GM19099 (cell line): ENCODE measurements around the gene TRIM66.

Source experiments
- POLR2A ChIP-seq: IDR thresholded peaks from 3 replicates; pipeline ENCODE4 v1.6.1; 2011; ENCODE audit warnings: low read depth; ENCODE audit not compliant: insufficient read length; ENCODE audit errors: extremely low read depth

The TRIM66 gene

DNA sequence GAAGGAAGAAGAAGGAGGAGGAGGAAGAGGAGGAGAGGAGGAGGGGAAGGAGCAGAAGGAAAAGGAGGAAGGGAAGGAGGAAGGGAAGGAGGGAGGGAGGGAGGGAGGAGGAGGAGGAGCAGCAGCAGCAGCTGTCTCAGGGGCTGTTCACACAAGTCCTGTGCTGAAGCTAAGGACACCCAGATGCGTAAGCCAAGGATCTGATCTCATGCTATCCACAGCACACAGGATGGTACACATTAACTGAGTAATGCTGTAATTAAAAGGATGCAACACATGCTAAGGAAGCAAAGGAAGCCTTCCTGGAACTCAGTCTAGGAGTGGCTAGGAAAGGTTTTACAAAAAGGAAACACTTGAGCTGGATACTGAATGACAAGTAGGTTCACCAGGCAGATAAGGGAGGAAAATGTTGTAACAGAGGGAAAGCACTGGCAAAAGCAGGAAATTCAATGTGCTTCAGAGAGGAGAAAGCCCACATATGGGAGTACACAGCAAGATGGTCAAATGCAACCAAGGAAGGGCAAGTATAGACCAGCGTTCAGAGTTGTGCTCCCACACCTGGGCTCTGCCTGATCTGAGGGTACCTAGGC, 32.0 kb downstream of the TRIM66 start:
- no peak for TF ChIP-seq POLR2A

DNA sequence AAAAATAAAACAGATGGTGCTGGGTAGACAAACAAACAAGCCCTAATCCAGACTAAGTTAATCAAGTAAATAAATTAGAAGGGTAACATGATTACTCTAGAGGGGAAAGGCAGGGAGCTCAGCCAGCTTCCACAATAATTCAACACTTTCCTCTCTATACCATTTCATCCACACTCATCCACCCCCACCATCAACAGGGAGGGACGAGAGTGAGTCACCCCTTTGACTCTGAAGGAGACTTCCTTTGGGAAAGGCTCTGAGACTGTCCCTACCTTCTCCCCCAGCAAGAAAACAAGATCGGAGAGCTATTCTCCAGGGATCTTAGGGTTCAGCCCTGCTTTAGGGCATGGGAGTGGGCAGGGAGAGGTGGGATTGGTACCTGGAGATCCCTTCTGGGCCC, 33.1 kb downstream of the TRIM66 start:
- TF ChIP-seq POLR2A, result no peak

DNA sequence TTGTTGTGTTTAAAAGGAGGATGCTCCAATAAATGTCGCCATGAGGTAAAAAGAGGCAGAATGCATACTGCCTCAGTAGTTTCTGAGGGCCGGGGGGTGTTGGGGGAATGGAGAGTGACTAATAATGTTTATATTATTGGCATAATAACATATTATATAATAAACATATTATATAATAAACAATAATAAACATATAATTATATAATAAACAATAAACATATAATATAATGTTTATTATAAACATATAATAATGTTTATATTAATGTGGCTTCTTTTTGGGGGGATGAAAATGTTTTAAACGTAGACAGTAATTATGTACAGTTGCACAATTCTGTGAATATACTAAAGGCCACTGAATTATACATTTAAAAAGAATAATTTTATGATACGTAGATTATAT, 35.6 kb downstream of the TRIM66 start:
- no peak for TF ChIP-seq POLR2A

DNA sequence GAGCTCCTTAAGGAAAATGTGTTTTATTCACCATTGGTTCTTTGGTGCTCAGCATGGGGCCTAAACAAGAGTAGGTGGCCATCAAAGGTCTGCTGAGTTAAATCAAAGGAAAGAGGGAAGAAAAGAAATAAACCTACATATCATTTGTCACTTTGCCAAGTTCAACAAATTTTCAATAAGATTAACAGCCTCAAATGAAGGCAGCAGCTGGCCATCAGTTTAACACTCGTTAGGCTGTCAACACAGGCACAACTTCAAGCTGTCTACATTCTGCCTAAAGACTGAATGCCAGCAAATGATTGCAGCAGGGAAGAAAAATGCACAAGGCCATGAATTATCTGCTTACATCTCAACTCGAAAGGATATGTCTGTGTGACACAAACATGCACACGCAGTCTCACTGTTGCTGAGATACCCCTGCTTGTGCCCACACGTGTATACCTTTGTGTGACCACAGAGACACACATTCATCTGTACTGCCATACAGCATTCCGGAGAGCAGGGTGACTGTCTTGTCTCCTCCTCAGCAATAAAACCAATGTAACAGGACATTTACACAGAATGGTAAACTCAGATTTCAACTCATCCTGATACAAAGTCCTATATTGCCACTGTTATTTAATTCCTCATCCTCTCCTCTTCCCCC, 40.1 kb downstream of the TRIM66 start:
- no peak for TF ChIP-seq POLR2A

DNA sequence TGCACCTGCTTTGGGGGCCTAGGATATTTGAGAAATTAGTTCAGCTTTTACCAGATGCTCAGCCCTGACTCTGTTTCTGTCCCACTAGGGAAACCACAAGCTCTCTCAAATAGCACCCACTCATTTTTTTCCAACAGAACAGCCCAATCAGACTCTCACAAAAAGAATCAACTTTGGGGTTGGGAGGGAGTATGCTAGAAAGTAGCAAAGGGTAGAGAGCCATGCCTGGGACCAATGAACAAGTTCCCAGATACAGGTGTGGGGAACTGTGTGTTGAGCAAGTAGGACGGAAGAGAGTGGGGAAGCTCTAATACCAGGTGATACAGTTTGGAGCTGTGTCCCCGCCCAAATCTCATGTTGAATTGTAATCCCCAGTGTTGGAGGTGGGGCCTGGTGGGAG, 41.1 kb downstream of the TRIM66 start:
- TF ChIP-seq POLR2A, result no peak

DNA sequence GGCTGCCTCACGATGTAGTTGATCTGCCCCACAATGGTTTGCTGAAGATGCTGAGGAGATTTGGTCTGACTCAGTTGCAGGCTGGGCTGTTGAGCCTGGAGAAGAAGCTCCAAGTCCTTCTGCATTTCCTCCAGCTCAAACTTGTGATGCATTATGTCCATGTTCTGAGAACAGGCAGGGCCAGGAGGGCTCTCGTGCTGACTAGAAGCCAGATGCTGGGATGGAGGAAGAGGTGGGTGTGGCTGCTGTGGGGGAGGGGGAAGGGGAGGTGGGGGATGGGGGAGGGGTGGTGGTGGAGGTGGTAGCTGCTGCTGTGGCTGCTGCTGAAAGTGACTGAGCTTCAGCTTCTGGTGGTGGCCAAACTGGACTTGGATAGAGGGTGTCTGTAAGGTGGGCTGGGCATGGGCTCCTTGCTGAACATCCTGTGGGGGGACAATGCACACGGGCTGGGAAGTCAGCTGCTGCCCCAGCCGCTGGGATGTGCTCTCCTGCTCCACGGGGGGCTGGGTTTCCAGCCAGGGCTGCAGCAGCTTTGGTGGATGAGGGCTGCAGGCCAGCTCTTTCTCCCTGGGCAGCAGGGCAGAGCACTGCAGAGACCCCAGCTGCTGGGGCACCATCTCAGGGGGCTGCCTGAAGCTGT, 42.1 kb downstream of the TRIM66 start:
- TF ChIP-seq POLR2A, result no peak

DNA sequence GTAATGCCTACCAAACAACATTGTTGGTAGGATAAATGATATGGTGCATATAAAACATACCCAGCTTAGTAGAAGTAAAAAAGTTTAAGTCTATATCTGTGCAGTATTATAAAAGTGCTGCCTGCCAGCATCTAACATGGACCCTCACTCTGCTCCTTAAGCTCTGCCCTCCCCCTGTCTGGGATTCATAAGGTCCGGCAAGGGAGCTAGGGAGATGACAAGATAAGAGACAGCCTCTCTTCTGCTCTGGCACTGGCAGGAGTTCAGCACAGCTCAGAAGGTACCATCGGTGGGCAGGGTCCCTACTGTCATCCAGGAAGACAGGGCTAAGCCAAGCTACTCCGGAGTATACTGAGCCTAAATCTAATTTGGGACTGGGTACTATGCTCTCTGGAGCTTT, 42.8 kb downstream of the TRIM66 start:
- TF ChIP-seq POLR2A, result no peak

DNA sequence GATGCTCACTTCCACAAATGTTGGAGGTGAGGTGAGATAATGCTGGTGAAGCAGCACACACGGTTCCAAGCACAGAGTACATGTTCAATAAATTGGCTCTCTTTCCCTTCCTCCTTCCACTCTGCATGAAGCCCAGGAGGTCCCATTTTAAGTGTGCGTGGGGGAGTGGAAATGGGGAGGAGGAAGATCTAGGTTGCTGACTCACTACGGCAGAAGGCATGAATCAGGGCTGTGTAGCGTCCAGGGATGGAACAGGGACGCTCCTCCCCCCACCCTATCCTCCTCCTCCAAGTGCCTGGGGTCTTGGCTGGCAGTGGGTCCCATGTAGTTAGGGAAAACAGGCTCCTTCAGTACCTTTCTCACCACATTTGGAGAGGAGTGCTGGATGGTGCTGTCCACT, 44.2 kb downstream of the TRIM66 start:
- TF ChIP-seq POLR2A, result no peak

DNA sequence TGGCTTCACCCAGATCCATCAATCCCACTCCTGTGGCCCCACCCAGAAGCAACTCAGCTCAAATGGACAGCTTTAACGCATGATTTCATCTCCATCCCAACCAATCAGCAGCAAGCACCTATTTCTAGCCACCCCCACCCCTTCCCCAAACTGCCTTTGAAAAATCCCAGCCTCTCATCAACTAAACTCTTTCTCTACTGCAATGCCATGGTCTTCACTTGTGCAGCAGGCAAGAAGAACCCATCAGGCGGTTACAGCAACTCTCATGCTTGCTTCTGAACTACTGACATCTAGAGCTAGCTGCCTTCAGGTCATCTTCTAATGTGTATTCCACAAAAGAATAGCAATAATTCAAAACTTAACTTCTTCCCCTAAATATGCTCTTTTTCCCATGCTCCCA, 46.3 kb downstream of the TRIM66 start:
- no peak for TF ChIP-seq POLR2A

DNA sequence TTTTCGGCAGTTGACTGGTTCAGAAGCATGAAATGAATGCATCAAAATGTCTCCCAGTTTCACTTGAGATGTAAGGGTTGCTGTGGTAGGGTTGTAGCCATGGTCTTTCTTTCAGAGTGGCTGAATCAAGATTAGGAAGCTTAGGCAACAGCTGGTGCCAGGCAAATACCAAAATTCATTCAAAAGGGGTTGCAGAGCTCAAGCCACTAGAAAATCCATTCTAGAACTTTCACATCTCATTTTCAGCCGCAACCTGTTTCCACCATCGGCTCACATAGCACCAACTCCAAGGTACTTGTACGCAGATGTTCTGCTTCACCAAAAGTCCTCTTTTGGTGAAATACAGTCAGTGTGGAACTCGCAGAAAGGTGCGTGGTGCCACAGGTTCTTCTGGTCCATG, 48.0 kb downstream of the TRIM66 start:
- no peak for TF ChIP-seq POLR2A

DNA sequence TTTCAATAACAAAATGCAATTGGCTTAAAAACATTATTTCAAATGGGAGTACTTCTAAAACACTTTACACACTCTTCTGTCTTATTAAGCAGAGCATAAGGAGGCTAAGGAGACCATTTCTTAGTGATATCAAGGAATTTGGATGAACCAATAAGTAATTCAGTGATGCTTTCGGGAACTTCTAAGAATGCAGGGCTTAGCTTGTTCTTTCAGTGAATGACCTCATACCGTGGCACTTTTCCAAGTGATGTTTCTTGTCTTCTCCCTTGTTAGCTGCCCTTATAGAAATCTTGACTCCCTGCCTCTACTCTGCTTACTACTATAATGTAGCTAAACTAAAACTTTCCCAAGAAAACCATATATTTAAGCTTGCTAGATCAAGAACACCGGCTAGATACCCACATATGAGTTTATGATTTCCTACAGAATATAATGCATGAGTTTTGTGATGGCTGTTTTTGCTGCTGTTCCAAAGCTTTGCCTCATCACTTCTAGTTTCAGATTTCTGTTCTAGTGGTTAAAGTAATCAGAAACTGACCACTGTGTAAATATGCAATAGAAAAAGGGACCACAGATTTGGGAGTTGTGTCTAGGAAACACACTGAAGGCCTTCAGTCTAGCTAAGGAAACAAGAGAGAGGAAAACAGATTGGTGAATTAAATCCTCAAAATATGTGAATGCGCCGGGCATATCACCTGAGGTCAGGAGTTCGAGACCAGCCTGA, 50.9 kb downstream of the TRIM66 start:
- no peak for TF ChIP-seq POLR2A

DNA sequence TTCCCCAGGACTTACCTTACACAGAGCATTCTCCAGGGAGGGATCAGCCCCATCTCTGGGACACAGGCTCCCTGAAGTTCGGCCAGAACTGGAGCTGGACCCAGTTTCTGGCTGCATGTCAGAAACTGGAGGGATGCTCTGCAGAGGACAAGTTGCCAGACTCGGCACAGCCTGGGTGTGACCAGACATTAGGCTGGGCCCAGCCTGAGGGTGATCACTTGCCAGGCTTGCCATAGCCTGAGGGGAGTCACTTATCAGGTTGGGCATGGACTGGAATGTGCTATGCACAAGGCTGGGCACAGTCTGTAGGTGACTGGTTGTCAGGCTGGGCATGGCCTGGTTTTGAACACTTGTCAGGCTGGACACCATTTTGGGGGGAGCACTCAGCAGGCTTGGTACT, 57.8 kb downstream of the TRIM66 start:
- no peak for TF ChIP-seq POLR2A

DNA sequence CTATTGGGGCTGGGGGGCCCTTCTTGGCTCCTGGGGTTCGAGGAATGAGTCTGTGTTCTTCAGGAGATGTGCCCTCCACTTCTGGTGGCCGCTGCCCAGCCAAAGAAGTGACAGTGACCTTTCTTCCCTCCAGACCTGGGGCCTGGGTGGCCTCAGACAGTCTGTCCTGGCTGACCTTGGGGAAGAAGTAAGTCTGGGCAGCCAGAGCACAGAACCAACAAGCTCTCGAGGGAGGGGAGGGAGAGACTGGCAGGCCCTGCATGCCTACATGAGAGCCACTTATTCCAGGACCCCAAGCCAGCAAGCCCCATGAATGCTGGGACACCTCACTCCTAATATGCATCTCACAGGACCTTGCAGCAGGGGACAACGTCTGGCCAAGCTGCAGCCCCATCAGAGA, 61.3 kb downstream of the TRIM66 start:
- no peak for TF ChIP-seq POLR2A

DNA sequence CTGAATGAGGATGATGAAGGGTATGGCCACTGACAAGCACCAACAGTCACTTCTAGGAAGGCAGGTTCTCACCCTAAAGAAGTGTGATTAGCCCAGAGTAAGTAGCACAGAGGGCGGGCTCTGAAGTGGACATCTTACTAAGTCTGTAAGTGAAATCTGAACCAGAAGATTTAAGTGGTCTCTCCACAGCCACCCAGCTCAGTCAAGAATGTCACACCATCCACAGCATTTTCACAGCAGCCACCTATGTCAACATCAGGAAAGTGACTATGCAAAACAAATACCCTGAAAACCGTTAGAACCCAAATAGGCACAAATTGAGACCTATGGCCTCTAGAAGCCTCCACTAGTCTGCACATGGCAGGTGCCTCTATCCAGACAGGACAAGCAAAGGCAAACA, 65.4 kb downstream of the TRIM66 start:
- TF ChIP-seq POLR2A, result no peak

DNA sequence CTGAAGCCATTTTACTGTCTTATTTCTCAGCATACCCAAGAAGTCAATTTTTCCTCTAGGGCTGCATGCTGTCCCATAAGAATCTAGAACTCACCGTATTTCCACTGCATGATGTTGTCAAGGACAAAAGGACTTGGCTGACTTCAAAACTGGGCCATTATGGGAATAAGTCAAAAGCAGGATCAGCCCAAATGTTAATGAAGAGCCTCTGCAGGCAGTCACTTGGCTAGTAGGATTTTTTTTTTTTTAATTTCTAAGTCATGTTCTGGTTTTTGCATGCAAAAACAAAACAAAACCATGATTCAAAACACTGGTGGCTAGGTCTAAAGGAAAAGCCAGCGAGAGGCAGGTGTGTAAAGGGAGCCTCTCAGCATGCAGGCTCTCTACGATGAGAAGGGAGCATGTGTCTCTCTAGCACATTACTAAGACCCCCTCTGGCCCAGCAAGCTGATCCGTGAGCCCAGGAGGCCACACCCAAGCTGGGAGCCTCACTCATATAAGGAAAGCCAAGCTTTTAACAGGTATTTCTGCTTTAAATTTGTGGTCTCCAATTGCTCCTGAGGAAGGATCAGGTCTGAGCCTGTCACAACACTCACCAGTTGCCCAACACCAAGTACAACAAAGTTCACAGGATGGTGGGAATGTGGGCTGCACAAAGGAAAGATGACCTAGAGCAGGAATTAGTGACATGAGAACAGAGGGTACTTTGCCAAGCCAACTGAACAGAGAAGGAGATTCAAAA, 67.0 kb downstream of the TRIM66 start:
- no peak for TF ChIP-seq POLR2A
